NCI-H187 (cell line): ENCODE results near the gene HRAS.

ENCODE experiments used
- DNase-seq, 2 experiments: peaks; one replicate each; lab custom pipeline; 2025; lab: John Stamatoyannopoulos, UW

HRAS gene

GRCh38 chr11:507727-508515, 27.5 kb downstream of the HRAS start:
- no peak for DNase-seq

DNA sequence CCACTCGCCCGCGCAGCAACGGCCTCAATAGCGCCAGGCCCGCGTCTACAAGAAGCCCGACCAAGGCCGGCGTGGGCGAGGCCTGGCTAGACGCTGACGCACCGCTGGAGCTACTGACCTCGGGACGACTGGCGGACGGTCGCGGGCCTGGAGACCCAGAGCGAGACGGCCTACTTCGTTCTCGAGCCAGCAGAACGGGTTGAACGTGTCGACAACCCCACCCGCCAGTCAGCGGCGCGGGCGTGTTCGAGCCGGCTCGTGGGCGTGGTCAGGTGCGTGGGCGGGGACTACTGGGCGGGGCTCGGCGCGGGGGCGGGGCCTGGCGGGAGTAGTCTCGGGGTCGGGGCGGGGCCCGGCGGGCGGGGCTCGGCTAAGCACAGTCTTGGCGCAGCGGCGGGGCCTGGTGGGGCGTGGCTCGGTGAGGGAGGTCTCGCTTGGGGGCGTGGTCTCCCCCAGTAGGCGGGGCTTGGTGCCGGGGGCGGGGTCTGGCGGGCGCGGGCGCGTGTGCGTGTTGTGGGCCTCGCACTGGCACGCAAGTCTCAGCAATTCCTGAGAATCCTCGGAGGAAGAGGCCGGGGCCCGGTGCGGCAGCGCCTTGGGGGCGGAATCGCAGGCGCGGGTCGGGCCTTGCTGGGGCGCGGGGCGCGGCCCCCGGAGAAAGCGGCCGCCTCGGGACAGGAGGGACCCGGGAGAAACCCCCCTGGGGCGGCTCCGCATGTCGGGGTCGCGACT, 28.2 kb downstream of the HRAS start, which contains the start of gene RNH1:
Gene RNH1 (minus strand): TSS at position 248 of the 732 bp plus-strand sequence. CDS start 5,080 bp downstream, outside the sequence.
- peak; percentile 87 to 94 for DNase-seq

DNA sequence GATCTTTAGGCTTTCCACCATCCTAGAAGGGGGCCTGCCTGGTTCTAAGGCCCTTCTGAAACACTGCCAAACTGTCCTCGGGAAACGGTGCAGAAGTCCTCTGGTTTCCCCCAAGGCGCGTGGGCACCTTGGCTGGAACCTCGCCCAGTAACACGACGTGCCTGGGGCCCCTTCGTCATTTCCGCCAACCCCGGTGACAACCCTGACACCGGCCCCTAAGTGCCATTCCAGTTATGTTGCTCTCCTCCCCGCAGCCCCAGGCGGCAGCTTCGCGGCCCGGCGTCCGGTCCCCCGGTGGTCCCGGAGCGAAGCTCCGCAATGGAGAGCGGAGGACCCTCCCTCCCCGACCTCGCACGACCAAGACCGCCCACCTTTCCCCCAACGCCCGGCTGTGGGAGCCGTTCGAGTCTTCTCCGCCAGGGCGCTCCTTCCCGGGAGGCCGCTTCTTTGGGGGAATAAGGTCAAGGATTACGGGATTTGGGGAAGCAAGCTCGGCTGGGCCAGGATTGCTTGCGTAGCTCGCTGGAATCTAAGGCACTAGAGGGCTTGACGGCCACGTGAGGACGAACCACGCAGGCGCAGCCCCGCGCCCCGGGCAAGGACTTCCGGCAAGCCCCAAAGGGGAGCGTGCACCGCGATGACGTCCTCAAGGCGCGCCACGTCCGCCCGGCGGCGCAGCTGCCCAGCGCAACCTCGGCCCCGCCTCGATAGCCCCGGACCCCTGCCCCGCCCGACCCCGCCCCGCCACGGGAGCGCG, 29.0 kb downstream of the HRAS start:
- peak; percentile 93 to 97 for DNase-seq

DNA sequence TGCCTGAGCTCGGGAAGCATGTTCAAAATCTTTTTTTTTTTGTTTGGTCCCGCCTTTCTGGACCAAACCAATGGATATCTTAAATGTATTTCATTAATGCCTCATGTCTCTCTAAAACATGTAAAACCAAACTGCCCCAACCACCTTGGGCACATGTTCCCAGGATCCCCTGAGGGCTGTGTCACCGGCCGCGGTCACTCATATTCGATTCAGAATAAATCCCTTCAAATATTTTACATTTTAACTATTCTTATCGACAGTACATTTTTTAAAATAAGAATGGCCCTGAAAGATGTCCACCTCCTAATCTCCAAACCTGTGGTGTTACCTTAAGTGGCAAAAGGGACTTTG, 30.4 kb downstream of the HRAS start:
- DNase-seq = no peak

- no peak for DNase-seq
Observed at GRCh38 chr11:504053-504993, 31.1 kb downstream of the HRAS start.

DNA sequence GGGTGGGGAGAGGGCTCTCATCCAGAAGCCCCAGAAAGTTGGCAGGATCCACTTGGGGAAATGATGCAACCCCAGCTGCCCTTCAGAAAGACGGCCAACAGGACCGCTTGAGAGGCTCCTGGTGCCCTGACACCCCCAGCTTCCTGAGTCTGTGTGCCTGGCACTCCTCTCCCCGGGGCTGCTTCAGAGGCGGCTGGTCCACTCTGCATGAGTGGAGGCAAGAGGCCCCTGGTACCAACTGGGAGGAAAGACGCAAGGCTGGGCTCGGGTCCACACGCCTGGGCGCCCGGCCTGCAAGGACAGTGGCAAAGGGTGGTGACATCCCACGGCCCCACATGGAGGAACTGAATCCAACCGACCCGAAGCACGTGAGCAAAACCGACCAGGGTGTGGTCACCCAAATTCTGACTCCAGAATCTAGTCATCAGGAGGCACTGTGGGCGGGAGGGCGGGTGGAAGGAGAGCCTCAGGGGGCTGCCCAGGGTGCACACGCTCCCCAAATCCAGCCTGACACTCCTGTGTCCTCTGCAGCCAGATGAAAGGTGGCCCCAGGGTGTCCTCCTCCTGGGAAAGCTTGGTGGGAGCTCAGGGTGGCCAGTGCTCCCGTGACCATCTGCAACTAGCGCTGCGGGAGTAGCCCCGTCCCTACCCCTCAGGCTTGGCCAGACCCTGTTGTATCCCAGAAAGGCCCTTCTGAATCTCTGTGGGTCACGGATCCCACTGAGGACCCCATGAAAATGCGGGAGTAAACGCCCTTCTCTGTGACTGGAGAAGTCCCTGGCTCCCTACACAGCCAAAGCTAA, 32.0 kb downstream of the HRAS start:
- no peak for DNase-seq

- DNase-seq = no peak
Observed at GRCh38 chr11:502288-503178, 32.8 kb downstream of the HRAS start.

- DNase-seq = no peak
Observed at GRCh38 chr11:501683-502287, 33.6 kb downstream of the HRAS start.

DNA sequence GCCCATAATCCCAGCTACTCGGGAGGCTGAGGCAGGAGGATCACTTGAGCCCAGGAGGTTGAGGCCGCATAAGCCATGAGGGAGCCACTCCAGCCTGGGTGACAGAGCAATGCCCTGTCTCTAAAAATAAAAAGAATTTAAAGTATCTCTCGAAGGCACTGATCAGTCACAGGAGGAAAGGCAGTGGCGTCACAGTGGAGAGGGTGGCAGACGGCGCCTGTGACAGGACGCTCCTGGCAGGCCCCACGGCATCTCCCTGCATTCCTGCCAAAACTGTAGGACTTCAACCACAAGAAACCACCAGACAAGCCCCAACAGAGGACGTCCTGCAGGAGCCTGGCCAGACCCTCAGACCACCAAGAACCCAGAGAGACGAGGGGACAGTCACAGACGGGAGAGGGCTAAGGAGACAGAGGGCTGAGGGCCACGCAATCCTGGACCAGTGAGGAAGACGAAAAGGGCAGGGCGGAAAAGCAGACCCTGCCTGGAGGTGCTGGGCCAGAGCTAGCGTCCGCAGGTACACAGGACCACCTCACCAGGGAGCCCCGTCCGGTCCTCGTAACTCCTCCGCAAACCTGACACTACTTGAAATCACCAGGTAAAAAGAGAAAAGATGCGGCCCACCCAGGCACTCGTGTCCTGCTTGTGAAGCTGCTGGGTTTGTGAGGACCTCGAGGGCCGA, 34.2 kb downstream of the HRAS start:
- no peak for DNase-seq

GRCh38 chr11:499201-500076, 35.9 kb downstream of the HRAS start:
- DNase-seq = no peak

DNA sequence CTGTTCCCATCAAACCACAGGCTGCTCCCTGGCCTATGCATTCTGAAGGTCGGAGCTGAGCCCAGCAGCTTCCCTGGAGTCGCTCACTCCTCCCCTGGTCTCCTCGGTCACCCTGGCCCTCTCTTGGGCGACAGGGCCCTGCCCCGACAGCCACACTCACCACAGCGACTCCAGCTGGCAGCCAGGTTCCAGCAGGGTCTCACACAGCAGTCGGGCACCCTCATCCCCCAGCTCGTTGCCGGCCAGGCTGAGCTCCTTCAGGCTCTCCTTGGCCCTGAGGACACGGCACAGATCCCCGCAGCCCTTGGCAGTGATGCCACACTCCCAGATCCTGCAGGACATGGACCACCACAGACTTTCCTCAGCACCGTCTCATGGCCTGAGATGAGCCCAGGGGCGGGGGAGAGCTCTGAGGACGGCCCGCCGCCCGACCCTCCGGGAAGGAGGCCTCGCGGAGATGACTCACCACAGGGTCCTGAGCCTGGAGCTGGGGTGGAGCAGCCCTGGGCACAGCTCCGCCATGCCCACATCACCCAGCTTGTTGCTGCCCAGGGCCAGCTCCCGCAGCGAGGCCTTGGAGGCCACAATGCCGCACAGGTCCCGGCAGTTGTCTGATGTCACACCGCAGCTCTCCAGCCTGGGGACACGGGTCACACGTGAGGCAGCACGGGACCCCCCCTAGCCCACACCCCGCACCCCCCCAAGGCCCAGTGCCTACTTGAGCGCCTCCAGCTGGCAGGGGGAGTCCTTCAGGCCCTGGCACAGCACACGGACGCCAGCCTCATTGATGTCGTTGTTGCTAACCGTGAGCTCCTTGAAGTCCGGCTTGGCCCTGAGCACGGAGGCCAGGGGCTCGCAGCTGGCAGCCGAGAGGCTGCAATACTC, 36.8 kb downstream of the HRAS start:
- DNase-seq = no peak

- DNase-seq = no peak
Observed at GRCh38 chr11:497565-498296, 37.6 kb downstream of the HRAS start.

- DNase-seq = no peak
Observed at GRCh38 chr11:496834-497564, 38.4 kb downstream of the HRAS start.

- no peak for DNase-seq
Observed at GRCh38 chr11:495537-495931, 39.8 kb downstream of the HRAS start.
